ENCODE measurements around the gene SMIM36. TPM values are rescaled to one million over a fixed set of nuclear protein-coding genes. Genes with fewer than 3 reads are reported as not detected.

The SMIM36 gene
- total and polyA plus RNA-seq, 2 experiments from 2014 or later, result not detected

DNA sequence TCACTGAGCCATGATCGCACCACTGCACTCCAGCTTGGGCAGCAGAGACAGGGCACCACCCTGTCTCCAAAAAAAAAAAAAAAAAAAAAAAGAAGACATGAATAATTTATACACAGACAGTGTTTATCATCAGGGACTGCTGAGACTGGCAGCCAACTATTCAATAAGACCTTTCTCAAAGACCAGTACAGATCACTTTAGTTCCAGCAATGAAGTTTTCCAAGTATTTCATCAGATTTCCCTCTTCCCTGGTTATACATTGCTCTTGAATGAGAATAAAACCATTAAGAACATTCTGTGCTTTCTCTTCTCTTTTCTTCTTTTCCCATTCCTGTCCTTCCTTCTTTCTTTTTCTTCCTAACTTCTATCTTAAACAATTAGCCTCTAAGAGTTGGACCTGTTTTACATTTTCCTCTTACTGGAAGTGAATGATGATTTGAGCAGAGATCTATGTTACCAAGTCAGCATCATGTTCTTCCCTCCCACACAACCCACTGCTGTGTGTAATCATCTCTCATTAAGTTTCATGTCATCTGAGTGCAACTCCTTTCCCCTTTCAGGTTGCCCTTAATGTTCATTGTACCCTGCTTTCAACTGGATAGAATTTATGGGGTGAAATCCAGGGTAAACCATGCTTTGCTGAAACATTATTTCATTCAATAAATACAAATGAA is 35.9 kb upstream of the SMIM36 start:
- no peaks in the 10 kb centered on the region for H3K9me3 ChIP-seq (ENCODE audit: low read depth)
- no peaks in the 10 kb centered on the region for H3K9me2 ChIP-seq (replicated peaks; ENCODE audit: insufficient read depth)
- H3K27me3 ChIP-seq, result no peaks in the 10 kb centered on the region
- no peak overlapping the region for H2AFZ ChIP-seq
- H3K4me3 ChIP-seq, result no peak overlapping the region
- no peaks in the 10 kb centered on the region for H3K79me2 ChIP-seq
- H3K4me1 ChIP-seq (ENCODE audit: insufficient read depth), result no peaks in the 10 kb centered on the region
- no peaks in the 10 kb centered on the region for H3K36me3 ChIP-seq (replicated peaks; ENCODE audit: insufficient read depth, low read depth)
- H3K27ac ChIP-seq, result no peak overlapping the region
- DNase-seq (ENCODE audit: low spot score), result no peak
- H4K20me1 ChIP-seq (ENCODE audit: insufficient read depth, poor library complexity, severe bottlenecking), result no peaks in the 10 kb centered on the region
- TF ChIP-seq, protein P1, sequence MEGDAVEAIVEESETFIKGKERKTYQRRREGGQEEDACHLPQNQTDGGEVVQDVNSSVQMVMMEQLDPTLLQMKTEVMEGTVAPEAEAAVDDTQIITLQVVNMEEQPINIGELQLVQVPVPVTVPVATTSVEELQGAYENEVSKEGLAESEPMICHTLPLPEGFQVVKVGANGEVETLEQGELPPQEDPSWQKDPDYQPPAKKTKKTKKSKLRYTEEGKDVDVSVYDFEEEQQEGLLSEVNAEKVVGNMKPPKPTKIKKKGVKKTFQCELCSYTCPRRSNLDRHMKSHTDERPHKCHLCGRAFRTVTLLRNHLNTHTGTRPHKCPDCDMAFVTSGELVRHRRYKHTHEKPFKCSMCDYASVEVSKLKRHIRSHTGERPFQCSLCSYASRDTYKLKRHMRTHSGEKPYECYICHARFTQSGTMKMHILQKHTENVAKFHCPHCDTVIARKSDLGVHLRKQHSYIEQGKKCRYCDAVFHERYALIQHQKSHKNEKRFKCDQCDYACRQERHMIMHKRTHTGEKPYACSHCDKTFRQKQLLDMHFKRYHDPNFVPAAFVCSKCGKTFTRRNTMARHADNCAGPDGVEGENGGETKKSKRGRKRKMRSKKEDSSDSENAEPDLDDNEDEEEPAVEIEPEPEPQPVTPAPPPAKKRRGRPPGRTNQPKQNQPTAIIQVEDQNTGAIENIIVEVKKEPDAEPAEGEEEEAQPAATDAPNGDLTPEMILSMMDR (IDR thresholded peaks at IDR 0.05; ENCODE audit: poor library complexity), result no peak
- no peak for TF ChIP-seq EZH2phosphoT487 (IDR thresholded peaks at IDR 0.05; ENCODE audit: low read depth, severe bottlenecking, unreplicated experiment)
- no peak for TF ChIP-seq EZH2 (IDR thresholded peaks at IDR 0.05; ENCODE audit: borderline replicate concordance)
- no peak overlapping the region for H3K4me2 ChIP-seq
- WGBS (ENCODE audit: low lambda C conversion rate, missing lambda C conversion rate), result 100% methylated on average over 1 of the region's 1 CpG

DNA sequence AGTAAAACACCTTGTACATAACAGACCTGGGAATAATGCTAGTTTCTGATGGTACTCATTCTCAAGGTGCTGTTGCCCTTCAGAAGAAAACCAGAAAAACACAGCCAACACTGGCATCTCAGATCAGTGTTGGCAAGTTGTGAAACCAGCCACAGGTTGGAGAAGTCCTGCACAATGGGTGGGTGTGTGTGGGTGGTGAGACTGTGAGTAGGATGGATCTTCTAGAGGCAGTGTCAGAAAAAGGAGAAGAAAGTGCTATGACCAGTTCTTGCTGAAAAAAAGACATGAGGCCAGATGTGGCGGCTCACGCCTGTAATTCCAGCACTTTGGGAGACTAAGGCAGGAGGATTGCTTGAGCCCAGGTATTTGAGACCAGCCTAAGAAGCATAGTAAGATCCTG is 35.2 kb upstream of the SMIM36 start:
- no peaks in the 10 kb centered on the region for H3K4me1 ChIP-seq (ENCODE audit: insufficient read depth)
- no peak for DNase-seq (ENCODE audit: low spot score)
- TF ChIP-seq, protein P1 (IDR thresholded peaks at IDR 0.05; ENCODE audit: poor library complexity), result no peak
- TF ChIP-seq EZH2 (IDR thresholded peaks at IDR 0.05; ENCODE audit: borderline replicate concordance), result no peak

DNA sequence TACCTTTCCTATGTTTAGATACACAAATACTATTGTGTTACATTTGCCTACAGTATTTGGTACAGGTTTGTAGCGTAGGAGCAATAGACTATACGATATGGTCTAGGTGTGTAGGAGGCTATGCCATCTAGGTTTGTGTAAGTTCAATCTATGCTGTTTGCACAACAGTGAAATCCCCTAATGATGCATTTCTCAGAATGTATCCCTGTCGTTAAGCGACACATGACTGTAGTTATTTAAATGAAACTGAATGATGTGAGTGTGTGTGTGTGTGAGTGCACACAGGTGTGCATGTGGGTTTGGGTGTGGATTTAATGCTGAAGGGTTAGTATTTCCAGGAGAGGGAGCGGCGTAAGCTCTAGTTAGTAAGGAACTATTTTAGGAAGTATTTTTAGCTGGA is 34.6 kb upstream of the SMIM36 start:
- no peak overlapping the region for H2AFZ ChIP-seq

More for the DNA sequence above, 35.2 kb upstream of the SMIM36 start:
- no peaks in the 10 kb centered on the region for H4K20me1 ChIP-seq (ENCODE audit: insufficient read depth, poor library complexity, severe bottlenecking)
- no peak overlapping the region for H3K27ac ChIP-seq
- no peak overlapping the region for H2AFZ ChIP-seq
- no peaks in the 10 kb centered on the region for H3K36me3 ChIP-seq (replicated peaks; ENCODE audit: insufficient read depth, low read depth)
- H3K27me3 ChIP-seq, result no peaks in the 10 kb centered on the region
- no peak overlapping the region for H3K4me2 ChIP-seq
- H3K9me2 ChIP-seq (replicated peaks; ENCODE audit: insufficient read depth), result no peaks in the 10 kb centered on the region
- no peak overlapping the region for H3K4me3 ChIP-seq
- no peaks in the 10 kb centered on the region for H3K79me2 ChIP-seq
- 100% methylated on average over 2 of the region's 2 CpGs for WGBS (ENCODE audit: low lambda C conversion rate, missing lambda C conversion rate)
- no peaks in the 10 kb centered on the region for H3K9me3 ChIP-seq (ENCODE audit: low read depth)

More for the DNA sequence above, 34.6 kb upstream of the SMIM36 start:
- H3K27me3 ChIP-seq, result no peaks in the 10 kb centered on the region
- WGBS (ENCODE audit: low lambda C conversion rate, missing lambda C conversion rate), result 83% methylated on average over 6 of the region's 6 CpGs
- no peaks in the 10 kb centered on the region for H3K9me2 ChIP-seq (replicated peaks; ENCODE audit: insufficient read depth)
- H3K79me2 ChIP-seq, result no peaks in the 10 kb centered on the region
- H3K9me3 ChIP-seq (ENCODE audit: low read depth), result no peaks in the 10 kb centered on the region
- H3K27ac ChIP-seq, result no peak overlapping the region
- no peak overlapping the region for H3K4me2 ChIP-seq
- no peaks in the 10 kb centered on the region for H4K20me1 ChIP-seq (ENCODE audit: insufficient read depth, poor library complexity, severe bottlenecking)
- H3K4me1 ChIP-seq (ENCODE audit: insufficient read depth), result no peaks in the 10 kb centered on the region
- TF ChIP-seq, protein P1 (IDR thresholded peaks at IDR 0.05; ENCODE audit: poor library complexity), result no peak
- TF ChIP-seq EZH2 (IDR thresholded peaks at IDR 0.05; ENCODE audit: borderline replicate concordance), result no peak
- no peak for TF ChIP-seq EZH2phosphoT487 (IDR thresholded peaks at IDR 0.05; ENCODE audit: low read depth, severe bottlenecking, unreplicated experiment)
- H3K36me3 ChIP-seq (replicated peaks; ENCODE audit: insufficient read depth, low read depth), result no peaks in the 10 kb centered on the region
- no peak for DNase-seq (ENCODE audit: low spot score)
- no peak overlapping the region for H3K4me3 ChIP-seq

Data from hepatocyte (in vitro differentiated cells).